Left lobe of liver (tissue), 2 donors: ENCODE measurements around the gene CUBN. TPM values are rescaled to one million over a fixed set of nuclear protein-coding genes. Genes with fewer than 3 reads are reported as not detected.
A peak's percentile ranks its signal among the peaks of the same experiment; 100 is the strongest.

ENCODE experiments used
- ATAC-seq: fragments of 200-7000 bp; cut with Tn5 transposase; one replicate; pipeline ENCODE4 v1.9.1; 2020; ENCODE audit warnings: mild to moderate bottlenecking, moderate library complexity
- DNase-seq: peaks from one replicate; pipeline ENCODE4 v3.0.0-alpha.2; 2020; ENCODE audit warnings: low spot score
- total RNA-seq: library from RNA; stranded (reverse); gene quantifications from one replicate; pipeline ENCODE4 v1.2.1, GENCODE V29; 2021
- donor health status: DM: no; HTN: no; CAD: no; lungs with moderate emphysema.
- donor health status: DM: no; HTN: yes; CAD: no.

The CUBN gene
- total RNA-seq, 1 donor from 2014 or later: 0.25 TPM

DNA sequence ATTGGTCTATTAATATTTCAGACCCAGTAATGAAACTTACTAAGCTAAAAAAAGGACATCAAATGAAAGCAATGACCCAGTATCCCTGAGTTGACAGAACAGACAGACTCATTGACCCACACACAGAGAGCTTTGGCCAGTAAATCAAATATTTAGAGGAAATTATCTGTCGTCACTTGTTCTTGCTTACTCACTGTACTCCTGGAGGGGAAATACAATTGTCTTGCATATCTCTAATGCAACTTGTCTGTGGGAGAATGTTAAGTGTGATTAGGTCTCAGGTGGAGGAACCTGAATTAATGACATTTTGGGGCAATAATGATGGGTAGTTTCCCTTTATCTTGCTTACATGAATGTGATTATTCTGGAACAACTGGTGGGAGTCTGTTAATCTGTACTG is 80.4 kb downstream of the CUBN start:
- DNase-seq (no peak), ATAC-seq (no peak)

DNA sequence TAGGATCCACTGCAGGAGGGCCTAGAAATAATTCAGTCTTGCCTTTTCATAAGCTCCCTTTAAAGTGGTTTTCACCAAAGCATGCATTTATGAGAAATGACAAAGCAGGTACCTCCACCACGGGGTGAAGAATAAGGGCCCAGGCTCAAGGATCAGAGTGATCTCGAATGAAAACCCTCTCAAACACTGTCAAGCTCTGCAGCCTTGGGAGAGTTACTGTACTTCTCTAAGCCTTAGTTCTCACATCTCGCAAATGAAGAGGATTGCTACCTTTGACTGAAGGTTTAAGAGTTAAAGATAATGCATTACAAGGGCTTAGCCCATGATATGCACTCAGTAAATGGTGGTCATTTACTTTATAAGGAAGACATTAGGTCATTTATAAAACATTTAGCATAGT is 81.7 kb downstream of the CUBN start:
- DNase-seq (no peak), ATAC-seq (no peak)

DNA sequence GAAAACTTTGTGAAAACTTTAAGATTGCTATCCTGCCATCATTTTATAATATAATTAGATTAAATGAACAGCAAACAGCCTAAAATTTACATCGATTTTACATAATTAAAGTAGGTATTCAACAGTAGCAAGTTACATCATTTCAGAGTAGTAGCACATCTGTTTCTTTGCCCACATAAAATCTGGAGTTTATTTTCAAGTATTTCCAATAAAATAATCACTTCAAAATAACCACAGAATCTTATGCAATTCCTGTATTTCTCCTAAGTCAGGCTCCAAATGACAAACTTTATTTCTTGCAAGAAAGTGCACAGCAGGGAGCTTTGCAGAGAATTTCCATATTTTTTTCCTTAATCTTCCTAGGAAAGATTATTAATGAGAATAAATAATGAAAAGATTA is 82.6 kb downstream of the CUBN start:
- no peak for ATAC-seq

DNA sequence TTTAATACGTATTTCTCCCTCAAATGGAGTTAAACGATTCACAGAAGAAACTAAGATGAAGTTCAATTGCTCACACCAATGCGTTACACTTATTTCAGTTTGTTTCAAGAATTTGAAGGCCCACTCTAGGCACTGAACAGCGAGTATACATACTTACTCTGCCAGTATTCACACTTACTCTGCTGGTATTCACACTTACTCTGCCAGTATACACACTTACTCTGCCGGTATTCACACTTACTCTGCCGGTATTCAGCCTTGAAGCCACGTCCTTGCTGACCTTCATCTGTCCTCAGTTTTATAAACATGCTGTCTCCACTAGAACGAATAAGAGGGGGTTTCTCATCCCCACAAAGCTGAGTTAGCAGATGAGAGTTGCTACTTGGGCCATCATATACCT is 86.0 kb downstream of the CUBN start:
- ATAC-seq (no peak), DNase-seq (no peak)

More for the DNA sequence above, 82.6 kb downstream of the CUBN start:
- no peak for DNase-seq

DNA sequence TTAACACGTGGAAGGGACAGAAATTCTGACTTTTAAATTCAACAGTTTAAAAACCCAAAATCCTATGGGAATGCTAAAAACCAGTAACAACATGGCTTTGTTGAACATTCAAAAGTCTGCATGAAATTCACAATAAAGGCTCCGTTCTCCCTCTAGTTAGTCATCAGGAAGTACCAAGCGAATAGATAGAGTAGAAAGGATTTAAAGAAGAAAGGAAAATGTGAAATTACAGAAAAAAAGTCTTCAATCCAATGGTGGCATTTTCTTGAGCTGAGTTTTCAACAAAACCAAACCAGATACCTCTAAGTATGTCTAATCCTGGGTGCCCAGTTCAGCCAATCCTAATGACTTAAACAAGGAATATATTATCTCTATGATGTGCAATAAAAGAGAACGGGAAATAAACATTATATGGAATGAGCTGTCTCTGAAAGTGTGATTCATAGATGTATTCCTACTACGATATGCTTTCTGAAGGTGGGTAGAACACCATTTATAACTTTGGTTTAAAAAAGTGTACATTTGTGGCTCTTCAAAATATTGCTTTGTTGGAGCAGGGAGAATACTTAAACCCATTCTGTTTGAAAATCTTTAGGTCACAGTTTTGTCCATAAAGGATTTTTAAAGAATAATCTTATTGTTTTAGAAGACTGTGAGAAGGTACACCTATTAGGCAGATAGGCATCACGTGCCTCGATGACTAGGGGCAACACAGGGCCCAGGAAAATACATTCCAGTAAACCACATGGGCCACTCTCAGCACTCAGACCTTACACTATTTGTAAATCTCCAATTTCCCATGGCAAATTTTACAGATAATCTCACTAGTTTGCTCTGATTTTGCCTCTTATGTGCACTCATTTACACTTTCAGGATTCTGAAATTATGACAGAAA is 87.7 kb downstream of the CUBN start:
- ATAC-seq: no peak

DNA sequence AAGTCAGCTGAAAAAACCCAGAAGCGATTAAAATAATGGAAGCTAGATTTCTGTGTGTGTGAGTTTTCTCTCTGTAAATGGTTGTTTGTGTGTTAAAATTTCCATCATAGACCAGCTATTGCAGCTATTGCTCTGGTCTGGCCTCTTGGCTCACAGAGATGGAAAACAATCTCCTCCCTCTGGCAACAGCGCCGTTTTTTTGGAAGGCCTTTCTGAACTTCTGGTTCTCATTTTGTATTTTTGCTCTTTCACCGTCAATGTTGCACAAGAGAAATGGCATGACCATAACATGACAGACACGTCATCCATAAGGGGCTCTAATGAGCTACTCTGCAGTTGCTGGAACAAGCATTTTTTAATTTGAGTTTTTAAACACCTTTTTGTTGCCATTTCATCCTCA is 91.0 kb downstream of the CUBN start:
- no peak for DNase-seq
- no peak for ATAC-seq

More for the DNA sequence above, 87.7 kb downstream of the CUBN start:
- no peak for DNase-seq

DNA sequence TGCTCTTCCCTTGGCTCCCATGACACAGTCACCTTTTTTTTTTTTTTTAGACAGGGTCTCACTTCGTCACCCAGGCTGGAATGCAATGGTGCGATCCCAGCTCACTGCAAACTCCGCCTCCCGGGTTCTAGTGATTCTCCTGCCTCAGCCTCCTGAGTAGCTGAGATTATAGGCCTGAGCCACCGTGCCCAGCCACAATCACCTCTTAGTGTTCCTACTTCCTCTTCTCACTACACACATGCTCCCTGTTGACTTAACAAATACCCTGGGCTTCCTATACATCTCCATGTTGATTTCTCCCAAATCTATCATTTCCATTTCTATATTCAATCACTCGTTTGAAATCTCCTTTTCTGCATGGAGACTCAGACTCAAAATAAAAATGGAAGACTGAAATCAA is 91.7 kb downstream of the CUBN start:
- ATAC-seq (no peak), DNase-seq (no peak)

DNA sequence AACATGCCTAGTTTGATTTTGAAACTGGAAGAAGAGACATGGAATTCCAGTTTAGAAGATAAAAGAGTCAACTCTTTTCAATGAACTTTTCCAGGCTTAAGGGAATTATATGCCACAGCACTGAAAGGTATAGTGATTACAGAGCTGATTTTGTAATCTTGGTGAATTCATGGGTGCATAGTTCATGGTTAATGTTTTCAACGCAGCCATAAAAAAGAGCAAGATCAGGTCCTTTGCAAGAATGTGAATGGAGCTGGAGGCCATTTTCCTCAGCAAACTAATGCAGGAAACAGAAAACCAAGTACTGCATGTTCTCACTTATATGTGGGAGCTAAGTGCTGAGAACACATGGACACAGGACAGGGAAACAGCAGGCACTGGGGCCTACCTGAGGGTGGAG is 94.2 kb downstream of the CUBN start:
- no peak for DNase-seq
- ATAC-seq: no peak

DNA sequence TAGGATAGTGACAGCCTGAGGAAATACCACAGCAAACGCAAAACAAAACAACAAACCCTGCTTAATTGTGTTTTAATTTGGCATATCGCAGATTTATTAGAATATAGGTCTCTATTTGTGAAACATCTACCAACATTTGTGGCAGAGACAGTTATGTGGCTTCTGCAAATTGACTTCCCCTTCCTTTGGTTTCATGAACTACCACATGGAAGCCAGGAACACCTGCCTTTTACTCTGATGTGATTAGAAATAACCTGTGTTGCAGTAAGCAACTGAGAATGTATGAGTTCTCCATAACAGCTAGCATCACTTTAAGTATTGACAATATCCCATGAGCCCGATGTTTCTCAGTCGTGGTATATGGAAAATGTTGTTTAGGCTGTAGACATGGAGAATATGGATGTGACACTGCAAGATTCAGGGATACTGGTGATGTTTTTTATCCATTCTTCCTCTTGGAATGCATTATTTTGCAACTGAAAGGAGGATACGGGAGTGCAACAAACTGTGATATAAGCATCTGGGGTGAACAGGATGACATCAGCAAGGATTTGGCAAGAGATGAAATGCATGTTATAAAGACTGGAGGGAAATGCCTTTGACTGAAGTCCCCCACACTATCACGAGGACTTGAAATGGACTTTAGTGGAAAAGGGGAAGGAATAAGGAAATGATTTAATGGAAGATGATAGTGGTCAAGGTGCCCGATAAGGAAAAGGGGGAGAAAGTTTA is 95.9 kb downstream of the CUBN start:
- DNase-seq (no peak), ATAC-seq (no peak)

DNA sequence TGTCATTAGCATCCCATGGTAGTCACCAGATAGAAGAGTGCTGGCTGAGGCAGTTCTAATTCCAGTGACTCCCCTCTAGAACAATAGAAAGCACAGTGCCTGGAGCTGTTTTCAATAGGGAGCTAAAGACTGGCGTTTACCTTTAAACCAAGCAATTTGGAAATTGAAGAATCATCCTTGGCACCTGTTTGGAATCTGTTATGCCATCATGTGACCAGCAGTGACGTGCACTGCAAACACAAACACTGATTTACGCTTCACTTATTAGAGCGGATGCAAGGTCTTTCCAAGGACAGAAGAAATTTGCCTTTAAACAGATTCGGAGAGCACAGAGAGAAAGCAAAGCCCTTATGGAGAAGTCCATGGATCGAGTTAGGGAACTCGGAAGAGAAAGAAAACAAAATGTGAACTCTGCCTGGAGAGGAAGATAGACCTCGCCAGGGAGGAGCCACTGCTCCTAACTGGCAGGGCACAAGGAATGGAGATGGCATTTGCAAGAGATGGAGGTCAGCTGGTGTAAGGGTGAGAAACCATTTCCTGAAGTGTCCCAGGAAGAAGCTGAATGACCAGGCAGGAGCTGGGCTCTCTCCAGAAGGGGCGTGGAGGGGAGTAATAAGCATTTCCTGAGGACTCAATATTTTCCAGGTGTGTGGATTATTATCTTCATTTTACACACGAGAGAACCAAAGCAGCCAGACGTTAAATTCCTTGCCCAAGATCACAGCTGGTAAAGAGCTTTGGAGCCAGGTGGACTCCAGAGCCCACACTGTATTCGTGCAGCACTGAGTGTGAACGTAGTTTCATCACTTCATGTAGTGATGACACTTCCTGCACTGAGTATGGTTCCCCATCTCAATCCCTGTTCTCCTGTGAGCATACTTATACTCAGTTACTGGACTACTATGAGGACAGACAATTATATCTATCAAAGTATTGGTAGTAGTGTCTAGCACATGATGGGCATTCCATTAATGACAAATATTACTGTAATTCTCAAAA is 97.7 kb downstream of the CUBN start:
- DNase-seq (no peak), ATAC-seq (no peak)

DNA sequence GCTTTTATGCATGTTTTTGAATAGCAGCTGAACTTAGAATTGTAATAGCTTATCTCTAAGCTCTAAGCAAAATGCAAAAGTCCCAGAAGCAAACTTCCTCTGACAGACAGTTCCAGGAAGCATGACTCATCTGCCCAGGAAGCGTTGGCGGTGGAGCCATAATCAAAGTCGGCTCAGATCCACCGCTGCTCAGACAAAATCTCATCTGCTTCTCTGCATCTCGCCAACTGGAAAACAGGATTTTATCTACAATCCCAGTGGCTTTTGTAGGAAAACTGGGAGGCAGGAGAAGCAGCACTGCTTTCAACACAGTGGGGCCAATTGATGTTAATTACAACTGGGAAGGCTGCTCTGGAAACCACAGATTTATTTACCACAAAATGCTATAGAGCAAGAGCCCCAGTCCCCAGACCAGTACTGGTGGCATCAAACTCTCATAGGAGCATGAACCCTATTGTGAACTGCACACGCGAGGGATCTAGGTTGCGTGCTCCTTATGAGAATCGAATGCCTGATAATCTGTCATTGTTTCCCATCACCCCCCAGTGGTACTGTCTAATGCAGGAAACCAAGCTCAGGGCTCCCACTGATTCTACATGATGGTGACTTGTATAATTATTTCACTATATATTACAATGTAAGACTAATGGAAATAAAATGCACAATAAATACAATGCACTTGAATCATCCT is 99.9 kb downstream of the CUBN start:
- ATAC-seq (peak; percentile 66), DNase-seq (peak; percentile 50)

DNA sequence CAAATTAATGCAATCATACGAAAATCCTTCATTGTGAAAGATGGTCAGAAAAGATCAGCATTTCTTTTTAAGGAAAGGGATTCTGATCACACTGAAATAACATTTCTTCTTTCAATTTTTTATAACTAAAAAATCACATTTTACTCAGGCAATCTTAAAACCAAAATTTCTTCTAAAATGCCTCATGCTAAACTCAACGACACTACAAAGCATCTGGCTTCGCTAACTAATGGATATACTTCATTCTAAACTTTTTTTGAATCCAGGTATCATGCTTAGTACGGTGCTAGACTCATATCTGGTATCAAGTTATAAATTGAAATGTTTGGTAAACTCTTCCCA is 100.4 kb downstream of the CUBN start:
- ATAC-seq (no peak), DNase-seq (no peak)

DNA sequence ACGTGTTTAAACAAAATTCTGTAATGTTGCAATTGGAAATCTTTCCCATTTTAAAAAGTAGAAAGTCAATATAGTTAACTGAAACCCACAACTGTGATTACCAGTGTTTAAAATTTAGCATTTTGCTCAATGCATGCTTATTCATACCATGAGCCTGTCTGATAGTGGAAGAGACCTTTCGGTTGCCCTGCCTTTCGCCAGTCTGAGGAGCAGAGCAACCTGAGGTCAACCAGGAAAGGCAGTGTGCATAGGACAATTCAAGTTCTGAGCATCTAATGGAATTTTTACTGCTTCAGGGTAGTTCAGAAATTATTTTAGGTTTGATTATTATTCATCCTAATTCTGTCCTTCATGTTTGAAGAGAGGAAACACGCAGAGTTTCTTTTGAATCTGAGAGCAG is 100.8 kb downstream of the CUBN start:
- no peak for ATAC-seq
- DNase-seq: no peak

DNA sequence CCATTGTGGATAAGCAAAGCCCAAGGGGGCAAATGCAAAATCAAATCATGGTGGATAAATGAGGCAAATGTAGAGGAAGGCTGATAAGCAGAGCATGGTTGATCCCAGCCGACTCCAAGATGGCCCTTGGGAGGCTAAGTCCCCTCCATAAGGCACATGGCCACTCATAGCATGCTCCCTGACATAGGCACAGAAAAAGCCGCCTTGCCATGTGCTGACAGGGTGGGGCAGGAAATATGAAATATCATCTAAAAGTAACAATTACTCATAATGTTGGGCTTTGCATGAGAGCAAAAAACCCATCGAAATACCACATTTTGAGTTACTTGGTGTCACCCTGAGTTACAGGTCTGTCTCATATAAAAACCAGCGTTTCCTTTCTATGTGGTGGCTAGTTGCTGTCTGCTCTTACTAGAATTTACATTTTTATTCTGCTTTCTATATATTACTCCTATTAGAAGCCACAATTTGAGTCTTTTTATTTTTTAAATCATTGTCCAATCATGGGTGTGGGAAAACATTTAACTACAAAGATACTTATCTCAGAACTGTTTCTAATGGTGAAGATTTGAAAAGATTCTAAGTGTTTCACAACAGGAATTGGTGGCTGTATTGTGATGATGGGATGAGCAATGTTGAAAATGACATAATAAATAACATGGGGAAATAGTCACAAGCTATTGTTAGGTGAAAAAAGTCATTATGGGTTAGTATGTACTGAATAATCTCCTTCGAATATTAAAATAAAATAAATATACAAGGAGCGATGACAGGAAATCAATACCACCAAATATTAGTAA is 102.7 kb downstream of the CUBN start:
- ATAC-seq: no peak
- DNase-seq: no peak

DNA sequence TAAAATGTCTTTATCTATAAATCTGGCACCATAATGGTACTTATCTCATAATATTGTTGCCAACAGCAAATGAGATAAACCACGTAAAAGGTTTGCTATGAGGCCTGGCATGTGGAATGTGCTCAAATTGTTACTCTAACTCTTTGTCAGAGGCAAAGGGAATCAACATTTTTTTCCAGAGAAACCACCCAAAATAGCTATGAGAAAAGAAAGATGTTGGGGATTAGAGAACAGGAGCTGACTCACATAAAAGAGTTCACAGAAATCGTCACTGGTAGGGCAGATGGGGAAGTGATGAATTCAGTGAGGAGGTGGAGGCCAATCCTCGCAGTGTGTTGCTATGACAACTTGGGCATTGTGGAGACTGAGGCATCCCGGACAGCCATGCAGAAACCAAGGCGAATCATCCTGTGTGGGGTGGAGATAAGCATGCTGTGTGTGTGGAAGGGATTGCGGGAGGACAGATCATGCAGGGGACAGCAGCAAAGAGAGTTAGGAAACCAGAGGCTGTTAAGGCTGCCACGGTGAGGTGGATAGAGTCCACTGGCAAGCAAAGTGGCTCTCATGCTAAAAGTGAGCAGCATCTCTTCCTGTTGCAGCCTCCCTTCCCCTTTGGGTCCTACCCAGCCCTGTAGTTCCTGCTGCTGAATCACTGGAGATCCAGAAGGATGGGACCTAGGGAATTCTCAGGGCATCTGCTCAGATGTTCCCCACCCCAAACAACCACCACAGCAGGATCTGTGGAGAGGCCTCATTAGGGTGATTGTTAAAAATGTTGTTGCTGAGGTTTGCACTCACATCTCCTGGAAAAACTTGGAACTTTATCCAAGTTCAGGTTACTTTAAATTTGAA is 103.9 kb downstream of the CUBN start:
- ATAC-seq: no peak
- DNase-seq: no peak

DNA sequence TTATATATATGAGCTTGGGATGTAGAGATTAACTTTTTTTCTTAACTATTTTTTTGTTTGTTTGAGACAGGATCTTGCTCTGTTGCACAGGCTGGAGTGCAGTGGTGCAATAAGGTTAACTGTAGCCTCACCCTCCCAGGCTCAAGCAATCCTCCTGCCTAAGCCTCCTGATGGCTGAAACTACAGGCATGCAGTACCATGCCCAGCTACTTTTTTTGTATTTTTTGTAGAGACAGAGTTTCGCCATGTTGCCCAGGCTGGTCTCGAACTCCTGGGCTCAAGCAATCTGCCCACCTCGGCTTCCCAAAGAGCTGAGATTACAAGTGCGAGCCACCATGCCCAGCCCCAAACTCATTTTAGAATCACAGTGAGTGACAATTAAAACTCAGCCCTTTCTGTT is 105.2 kb downstream of the CUBN start:
- DNase-seq (no peak), ATAC-seq (no peak)

DNA sequence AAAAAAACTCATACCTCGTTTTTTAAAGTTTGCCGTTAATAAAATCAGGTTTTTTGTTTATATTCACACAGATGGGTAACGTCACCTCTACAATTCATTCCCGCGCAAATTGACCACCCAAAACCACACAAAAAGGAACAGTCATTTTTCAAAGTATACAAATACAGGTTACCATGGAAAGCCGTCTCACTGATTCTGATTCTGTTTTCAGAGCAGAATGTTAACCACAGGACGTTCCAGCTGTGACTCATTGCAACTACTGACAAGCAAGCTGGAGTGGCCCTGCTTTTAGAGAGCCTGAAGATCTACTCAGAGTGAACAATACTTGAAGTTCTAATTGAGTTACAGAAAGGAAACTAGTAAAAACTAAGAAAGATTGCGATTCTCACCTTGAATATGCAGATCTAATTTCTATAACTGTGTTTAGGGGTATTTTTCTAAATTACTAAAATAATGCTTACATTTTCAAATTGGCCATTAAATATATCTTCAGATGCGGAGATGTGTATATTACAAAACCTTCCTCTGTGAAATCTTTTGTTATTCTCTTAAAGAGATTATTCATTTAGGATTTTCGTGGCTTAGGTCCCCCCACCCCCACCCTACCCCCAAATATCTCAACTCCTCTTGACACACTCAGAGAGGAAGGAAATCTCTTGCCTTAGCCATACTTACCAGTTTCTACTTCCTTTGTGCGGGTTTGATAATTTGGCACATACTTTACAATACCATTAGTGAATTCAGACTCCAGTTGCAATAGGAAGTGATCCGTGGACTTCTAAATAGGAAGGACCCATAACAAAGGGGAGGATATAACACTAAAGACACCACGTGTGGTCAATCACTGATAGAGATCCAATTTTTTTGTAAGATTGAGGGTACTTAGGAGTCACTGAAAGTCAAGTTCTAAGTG is 106.0 kb downstream of the CUBN start:
- ATAC-seq (peak; percentile 21), DNase-seq (no peak)

DNA sequence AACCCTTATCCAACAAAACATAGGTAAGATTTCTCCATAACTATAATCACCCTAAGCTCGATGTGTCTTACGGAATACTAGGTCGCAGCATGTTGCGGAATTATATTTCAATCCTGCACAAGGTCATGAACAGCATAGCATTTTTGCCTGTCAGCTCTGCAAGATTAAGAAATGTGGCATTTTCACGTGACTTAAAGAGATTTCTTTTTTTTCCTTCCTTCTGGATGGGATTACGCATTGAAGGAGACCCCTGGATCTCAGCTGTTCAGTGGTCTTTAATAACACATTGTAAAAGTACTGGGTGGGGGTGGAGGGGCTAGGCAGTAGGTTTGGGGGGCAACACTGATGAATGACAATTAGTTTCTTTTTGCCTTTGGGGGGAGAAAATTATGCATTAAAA is 106.7 kb downstream of the CUBN start:
- ATAC-seq (no peak), DNase-seq (no peak)
